H9 (cell line): Measurements from ENCODE around the gene SLC34A3. TPM values are rescaled to one million over a fixed set of nuclear protein-coding genes. Genes with fewer than 3 reads are reported as not detected.

Source experiments
- DNase-seq: peaks from one replicate; pipeline ENCODE4 v3.0.0-alpha.2; 2017
- H2AFZ ChIP-seq: one replicate; pipeline ENCODE4 v1.6.1; 2013; ENCODE audit warnings: mild to moderate bottlenecking, low read length, control low read depth, moderate library complexity
- H2AK5ac ChIP-seq: 2 replicates; pipeline ENCODE4 v1.6.1; 2013; ENCODE audit warnings: low read length, control low read depth, mixed read lengths; ENCODE audit not compliant: insufficient read length
- H2BK120ac ChIP-seq: one replicate; pipeline ENCODE4 v1.6.1; 2013; ENCODE audit warnings: low read depth, mild to moderate bottlenecking, low read length, control low read depth, inconsistent platforms; ENCODE audit not compliant: poor library complexity, severe bottlenecking
- H2BK12ac ChIP-seq: 2 replicates; pipeline ENCODE4 v1.6.1; 2013; ENCODE audit warnings: low read length, control low read depth, mixed read lengths, low read depth; ENCODE audit not compliant: insufficient read length
- H2BK15ac ChIP-seq: 2 replicates; pipeline ENCODE4 v1.6.1; 2013; ENCODE audit warnings: low read depth, low read length, control low read depth
- H2BK20ac ChIP-seq: one replicate; pipeline ENCODE4 v1.6.1; 2013; ENCODE audit warnings: low read depth, mild to moderate bottlenecking, low read length, control low read depth, inconsistent platforms; ENCODE audit not compliant: poor library complexity, severe bottlenecking
- H2BK5ac ChIP-seq: 2 replicates; pipeline ENCODE4 v1.6.1; 2013; ENCODE audit warnings: low read length, control low read depth, mixed read lengths; ENCODE audit not compliant: insufficient read length
- H3K14ac ChIP-seq: 2 replicates; pipeline ENCODE4 v1.6.1; 2013; ENCODE audit warnings: low read length, control low read depth; ENCODE audit not compliant: insufficient read depth
- H3K18ac ChIP-seq: 2 replicates; pipeline ENCODE4 v1.6.1; 2013; ENCODE audit warnings: low read depth, mild to moderate bottlenecking, mixed read lengths, low read length, control low read depth; ENCODE audit not compliant: insufficient read length
- H3K23ac ChIP-seq: 2 replicates; pipeline ENCODE4 v1.6.1; 2013; ENCODE audit warnings: low read length, control low read depth, mixed read lengths, low read depth; ENCODE audit not compliant: insufficient read length
- H3K23me2 ChIP-seq: 2 replicates; pipeline ENCODE4 v1.6.1; 2013; ENCODE audit warnings: low read depth, mild to moderate bottlenecking, mixed read lengths, low read length, control low read depth; ENCODE audit not compliant: insufficient read length, poor library complexity, severe bottlenecking
- H3K27ac ChIP-seq: 2 replicates; pipeline ENCODE4 v1.5.1; 2013; ENCODE audit warnings: low read length, control low read depth, mixed read lengths, low read depth; ENCODE audit not compliant: insufficient read length
- H3K27me3 ChIP-seq: 2 replicates; pipeline ENCODE4 v1.6.1; 2013; ENCODE audit warnings: low read length, control low read depth, inconsistent platforms; ENCODE audit not compliant: insufficient read depth
- H3K4ac ChIP-seq: 2 replicates; pipeline ENCODE4 v1.6.1; 2013; ENCODE audit warnings: low read depth, mild to moderate bottlenecking, control low read depth, inconsistent platforms, low read length, moderate library complexity
- H3K4me1 ChIP-seq: 2 replicates; pipeline ENCODE4 v1.6.1; 2013; ENCODE audit warnings: low read length, control low read depth, inconsistent platforms; ENCODE audit not compliant: insufficient read depth
- H3K4me2 ChIP-seq: 2 replicates; pipeline ENCODE4 v1.6.1; 2013; ENCODE audit warnings: low read length, control low read depth, mixed read lengths; ENCODE audit not compliant: insufficient read length, insufficient read depth
- H3K56ac ChIP-seq: 2 replicates; pipeline ENCODE4 v1.6.1; 2013; ENCODE audit warnings: low read depth, mild to moderate bottlenecking, mixed read lengths, low read length, control low read depth; ENCODE audit not compliant: insufficient read length
- H3K79me1 ChIP-seq: 2 replicates; pipeline ENCODE4 v1.6.1; 2013; ENCODE audit warnings: low read depth, mild to moderate bottlenecking, moderate library complexity, low read length, control low read depth, inconsistent platforms; ENCODE audit not compliant: insufficient read depth, poor library complexity, severe bottlenecking
- H3K79me2 ChIP-seq: 2 replicates; pipeline ENCODE4 v1.6.1; 2013; ENCODE audit warnings: low read length, control low read depth, inconsistent platforms; ENCODE audit not compliant: insufficient read depth
- H3K9ac ChIP-seq: 2 replicates; pipeline ENCODE4 v1.6.1; 2013; ENCODE audit warnings: low read length, control low read depth, mixed read lengths; ENCODE audit not compliant: insufficient read length; ENCODE audit errors: extremely low read depth
- H3K9me3 ChIP-seq: one replicate; pipeline ENCODE4 v1.6.1; 2013; ENCODE audit warnings: low read depth, low read length, inconsistent platforms; ENCODE audit not compliant: control insufficient read depth
- H3T11ph ChIP-seq: one replicate; pipeline ENCODE4 v1.6.1; 2013; ENCODE audit warnings: mild to moderate bottlenecking, low read length, control low read depth, inconsistent platforms
- H4K20me1 ChIP-seq: one replicate; pipeline ENCODE4 v1.6.1; 2013; ENCODE audit not compliant: control insufficient read depth, insufficient read length, insufficient read depth
- H4K5ac ChIP-seq: 2 replicates; pipeline ENCODE4 v1.6.1; 2013; ENCODE audit warnings: low read depth, mild to moderate bottlenecking, mixed read lengths, low read length, control low read depth; ENCODE audit not compliant: insufficient read length
- H4K8ac ChIP-seq: replicated peaks from 2 replicates; pipeline ENCODE4 v1.6.1; 2013; ENCODE audit warnings: low read length, control low read depth, mixed read lengths, low read depth; ENCODE audit not compliant: insufficient read length
- H4K91ac ChIP-seq: 2 replicates; pipeline ENCODE4 v1.6.1; 2013; ENCODE audit warnings: low read depth, mild to moderate bottlenecking, moderate library complexity, mixed read lengths, low read length, control low read depth; ENCODE audit not compliant: insufficient read length
- H3K27ac Mint-ChIP-seq, 3 experiments: 2 replicates in 2 of 3; 3 replicates in 1 of 3; pipeline ENCODE4 v1.8.0; 2020 to 2021; ENCODE audit warnings: mixed read lengths in 3 of 3, mild to moderate bottlenecking in 1 of 3, moderate library complexity in 1 of 3
- H3K27me3 Mint-ChIP-seq: 2 replicates; pipeline ENCODE4 v1.8.0; 2021; ENCODE audit warnings: low read depth, mild to moderate bottlenecking, moderate library complexity, mixed read lengths
- H3K36me3 Mint-ChIP-seq, 3 experiments: 2 replicates in 2 of 3; 3 replicates in 1 of 3; pipeline ENCODE4 v1.8.0; 2020 to 2021; ENCODE audit warnings: low read depth in 3 of 3, mixed read lengths in 3 of 3; ENCODE audit not compliant: insufficient read depth in 1 of 3
- H3K4me1 Mint-ChIP-seq, 2 experiments: 2 replicates each; pipeline ENCODE4 v1.8.0; 2020; ENCODE audit warnings: mixed read lengths in 2 of 2
- H3K4me3 Mint-ChIP-seq, 2 experiments: 2 replicates in 1 of 2; 3 replicates in 1 of 2; pipeline ENCODE4 v1.8.0; 2020 to 2021; ENCODE audit warnings: mild to moderate bottlenecking in 2 of 2, mixed read lengths in 2 of 2, moderate library complexity in 1 of 2
- H3K9me3 Mint-ChIP-seq, 2 experiments: 2 replicates in 1 of 2; 3 replicates in 1 of 2; pipeline ENCODE4 v1.8.0; 2020; ENCODE audit warnings: mild to moderate bottlenecking in 2 of 2, mixed read lengths in 2 of 2, moderate library complexity in 1 of 2
- CTCF ChIP-seq: fragments of 200-600 bp; sonication (generic); conservative IDR thresholded peaks from 3 replicates; pipeline ENCODE4 v1.8.0; 2021; ENCODE audit warnings: antibody characterized with exemption, mild to moderate bottlenecking
- WGBS: extraction: QIAGEN DNeasy Blood & Tissue Kit; methylation state at CpG from one replicate; pipeline ENCODE4 v1.1.7; 2013; ENCODE audit warnings: missing lambda C conversion rate, low lambda C conversion rate, mixed read lengths; ENCODE audit not compliant: insufficient read length; ENCODE audit errors: extremely low coverage; 5-methylcytosine and 5-hydroxymethylcytosine counted together
- total RNA-seq: library from RNA; stranded (reverse); gene quantifications from 2 replicates; pipeline ENCODE4 v1.2.1, GENCODE V29; 2021

The SLC34A3 gene
- total RNA-seq, 1 experiment from 2014 or later, result not detected

GRCh38 chr9:137194909-137195308, 35.8 kb upstream of the SLC34A3 start:
- no peak for DNase-seq
- Histone ChIP-seq H3K18ac (no peak overlapping the region), H2BK5ac (no peak overlapping the region), H3K9me3 (no peaks in the 10 kb centered on the region), H4K91ac (no peak overlapping the region), H3K56ac (no peak overlapping the region), H3K4me1 (no peaks in the 10 kb centered on the region), H4K20me1 (no peaks in the 10 kb centered on the region), H4K8ac (no peak overlapping the region), H2AK5ac (no peak overlapping the region), H3K23ac (no peak overlapping the region), H3K79me1 (peaks cover 3% of the 10 kb centered on the region), H3K27ac (no peak overlapping the region), H2BK120ac (no peak overlapping the region), H3K27me3 (no peaks in the 10 kb centered on the region), H3T11ph (no peak overlapping the region), H3K4ac (no peak overlapping the region), H3K4me2 (no peak overlapping the region), H2BK12ac (no peak overlapping the region), H2AFZ (no peak overlapping the region), H3K14ac (no peak overlapping the region; the same call in 1 of the 2 replicates), H3K9ac (no peak overlapping the region), H2BK20ac (no peak overlapping the region), H2BK15ac (no peak overlapping the region), H3K23me2 (no peaks in the 10 kb centered on the region), H4K5ac (no peak overlapping the region), H3K79me2 (no peaks in the 10 kb centered on the region)
- no peaks in the 10 kb centered on the region for H3K9me3 Mint-ChIP-seq
- H3K27me3 Mint-ChIP-seq, result peaks cover 2% of the 10 kb centered on the region; the same call in 1 of the 2 replicates
- TF ChIP-seq CTCF, result no peak
- H3K36me3 Mint-ChIP-seq, result peaks cover 5 to 15% (median 9%) of the 10 kb centered on the region in 3 experiments; a peak in 5 of 7 replicates
- no peak overlapping the region for H3K4me3 Mint-ChIP-seq
- peaks cover 5 to 16% of the 10 kb centered on the region in 2 experiments; a peak in 3 of 4 replicates for H3K4me1 Mint-ChIP-seq
- WGBS, result no CpG with 5 or more reads among the region's 10 CpGs
- peak overlapping the region in 2 of 3 experiments; percentile 18 to 55; a peak in 1 of 7 replicates for H3K27ac Mint-ChIP-seq
